ENCODE data around the gene GMPPB.
"Not testable (repeated sequence)": the region's sequence is repeated elsewhere in the genome, so short reads cannot be mapped to it uniquely, and the experiment has no call there.

The GMPPB gene

GRCh38 chr3:49712631-49713317, 11.0 kb downstream of the GMPPB start:
- DNase-seq = no peak

- DNase-seq = no peak
Observed at GRCh38 chr3:49712166-49712565, 11.6 kb downstream of the GMPPB start.

DNA sequence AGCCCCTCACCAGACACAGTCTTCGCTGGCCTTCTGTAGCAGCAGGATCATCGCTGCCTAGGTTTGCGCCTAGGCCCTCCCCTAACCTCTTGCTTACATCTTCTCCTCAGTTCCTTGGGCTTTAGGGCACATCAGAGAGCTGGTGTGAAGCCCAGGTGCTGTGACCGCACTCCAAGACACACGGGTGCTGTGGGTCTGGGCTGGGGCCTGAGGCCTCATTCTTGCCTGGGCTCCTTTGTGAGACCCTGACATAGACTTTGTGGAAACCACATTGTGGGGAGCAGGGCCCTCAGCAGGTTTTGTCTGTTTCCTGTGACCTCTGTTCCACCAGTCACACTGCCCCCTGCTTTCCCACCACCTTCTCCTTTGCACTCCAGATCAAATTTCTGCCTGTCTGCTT, 12.3 kb downstream of the GMPPB start:
- DNase-seq = no peak

- no peak for DNase-seq
Observed at GRCh38 chr3:49709852-49710251, 13.9 kb downstream of the GMPPB start.

GRCh38 chr3:49707113-49707480, 16.7 kb downstream of the GMPPB start:
- no peak for DNase-seq

GRCh38 chr3:49706456-49707112, 17.2 kb downstream of the GMPPB start:
- no peak for DNase-seq

DNA sequence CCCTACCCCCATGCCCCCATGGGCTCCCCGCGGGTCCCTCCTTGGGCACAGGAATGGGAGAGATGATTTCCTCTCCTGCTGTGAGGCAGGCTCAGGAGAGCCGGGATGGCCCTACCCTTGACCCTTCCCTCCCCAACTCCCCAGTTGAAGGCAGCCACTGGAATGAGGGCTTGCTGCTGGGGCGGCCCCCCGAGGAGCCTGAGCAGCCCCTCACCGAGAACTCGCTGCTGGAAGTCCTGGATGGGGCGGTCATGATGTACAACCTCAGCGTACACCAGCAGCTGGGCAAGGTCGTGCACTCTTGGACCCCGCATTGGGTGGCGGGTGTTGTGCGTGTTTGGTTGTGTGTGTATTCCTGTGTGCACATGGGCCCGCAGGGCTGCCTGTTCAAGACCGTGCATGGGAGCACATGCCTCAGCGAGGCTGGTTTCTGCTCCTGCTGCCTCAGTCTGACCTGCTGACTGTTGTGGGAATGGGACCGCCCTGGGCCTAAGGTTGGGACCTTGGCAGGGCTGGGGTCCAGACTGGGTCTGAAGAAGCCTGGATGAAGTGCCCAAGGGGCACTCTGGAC, 18.3 kb downstream of the GMPPB start:
- DNase-seq = no peak

GRCh38 chr3:49704629-49705028, 19.1 kb downstream of the GMPPB start:
- no peak for DNase-seq

DNA sequence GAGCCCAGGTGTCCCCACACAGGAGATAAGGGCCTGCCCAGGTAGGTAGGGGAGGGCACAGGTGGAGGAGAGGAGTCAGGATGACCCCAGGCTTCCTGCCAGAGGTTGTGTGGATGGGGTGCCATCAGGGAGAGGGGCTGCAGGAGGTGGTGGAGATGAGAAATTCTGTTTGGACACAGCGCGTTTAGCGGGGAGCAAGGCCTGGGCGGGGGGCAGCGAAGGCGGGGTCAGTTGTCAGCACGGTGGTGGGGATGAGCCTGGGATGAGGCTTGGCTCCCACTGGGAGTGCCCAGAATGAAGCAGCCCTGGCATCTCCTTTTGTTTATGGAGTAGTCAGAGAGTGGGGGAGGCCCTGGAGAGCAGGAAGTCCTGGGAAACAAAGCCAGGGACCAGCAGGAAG, 19.8 kb downstream of the GMPPB start:
- DNase-seq = no peak

GRCh38 chr3:49703443-49703927, 20.3 kb downstream of the GMPPB start:
- DNase-seq = no peak

GRCh38 chr3:49702672-49703071, 21.1 kb downstream of the GMPPB start:
- no peak for DNase-seq

DNA sequence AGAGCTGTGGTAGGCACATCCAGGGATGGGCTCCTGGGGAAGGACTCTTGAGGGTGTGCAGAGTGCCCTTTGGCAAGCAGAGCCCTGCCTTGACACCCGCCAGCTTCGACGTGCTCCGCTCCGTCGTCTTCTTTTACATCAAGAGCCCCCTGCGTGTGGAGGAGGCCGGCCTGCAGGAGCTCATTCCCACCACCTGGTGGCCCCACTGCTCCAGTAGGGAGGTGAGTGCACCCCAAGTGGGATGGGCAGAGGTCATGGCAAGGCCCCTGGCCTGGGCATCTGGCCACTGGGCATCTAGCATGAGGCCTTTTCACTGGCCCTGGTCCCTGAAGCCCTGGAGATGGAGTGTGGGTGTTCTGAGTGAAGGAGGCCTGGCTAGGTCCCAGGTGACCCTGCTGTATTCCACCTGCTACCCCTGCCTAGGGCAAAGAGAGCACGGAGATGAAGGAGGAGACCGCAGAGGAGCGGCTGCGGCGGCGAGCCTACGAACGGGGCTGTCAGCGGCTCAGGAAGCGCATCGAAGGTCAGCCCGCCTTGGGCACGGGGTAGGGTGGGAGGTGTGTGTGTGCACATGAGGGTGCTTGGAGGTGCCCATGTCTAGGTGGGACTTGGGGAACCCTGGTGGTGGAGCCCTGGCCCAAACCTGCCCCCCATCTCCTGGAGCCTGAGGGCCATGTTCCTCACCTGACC, 22.2 kb downstream of the GMPPB start:
- DNase-seq = no peak

DNA sequence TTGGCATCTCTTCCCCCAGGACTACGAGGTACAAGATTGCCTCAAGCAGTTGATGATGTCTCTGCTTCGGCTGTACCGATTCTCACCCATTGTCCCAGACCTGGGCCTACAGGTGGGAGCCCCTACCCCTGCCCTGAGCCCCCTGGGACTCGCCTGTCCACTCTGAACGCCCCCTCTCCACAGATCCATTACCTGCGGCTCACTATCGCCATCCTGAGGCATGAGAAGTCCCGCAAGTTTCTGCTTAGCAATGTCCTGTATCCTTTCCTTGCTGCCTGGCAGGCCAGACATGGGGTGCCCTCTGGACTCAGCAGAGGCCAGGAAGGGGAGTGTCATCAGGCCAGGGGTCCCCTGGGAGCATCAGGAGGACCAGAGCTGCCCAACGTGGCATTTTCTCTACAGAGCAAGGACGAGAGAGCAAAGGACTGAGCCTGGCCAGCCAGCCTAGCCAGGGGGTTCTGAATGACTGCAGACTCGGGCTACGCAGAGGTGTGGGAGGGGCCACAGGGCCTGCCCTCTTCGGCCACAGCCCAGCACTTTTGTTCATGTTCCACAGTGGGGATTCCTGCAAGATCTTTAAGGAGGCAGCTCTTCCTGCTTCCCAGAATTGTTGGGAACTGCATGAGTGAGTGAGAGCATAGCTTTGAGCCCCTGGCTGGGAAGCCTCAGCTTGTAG, 23.2 kb downstream of the GMPPB start:
- no peak for DNase-seq

- DNase-seq = no peak
Observed at GRCh38 chr3:49700014-49700413, 23.7 kb downstream of the GMPPB start.

- DNase-seq = no peak
Observed at GRCh38 chr3:49699281-49699979, 24.3 kb downstream of the GMPPB start.

- DNase-seq = not testable (repeated sequence)
Observed at GRCh38 chr3:49695350-49696015, 28.3 kb downstream of the GMPPB start.

DNA sequence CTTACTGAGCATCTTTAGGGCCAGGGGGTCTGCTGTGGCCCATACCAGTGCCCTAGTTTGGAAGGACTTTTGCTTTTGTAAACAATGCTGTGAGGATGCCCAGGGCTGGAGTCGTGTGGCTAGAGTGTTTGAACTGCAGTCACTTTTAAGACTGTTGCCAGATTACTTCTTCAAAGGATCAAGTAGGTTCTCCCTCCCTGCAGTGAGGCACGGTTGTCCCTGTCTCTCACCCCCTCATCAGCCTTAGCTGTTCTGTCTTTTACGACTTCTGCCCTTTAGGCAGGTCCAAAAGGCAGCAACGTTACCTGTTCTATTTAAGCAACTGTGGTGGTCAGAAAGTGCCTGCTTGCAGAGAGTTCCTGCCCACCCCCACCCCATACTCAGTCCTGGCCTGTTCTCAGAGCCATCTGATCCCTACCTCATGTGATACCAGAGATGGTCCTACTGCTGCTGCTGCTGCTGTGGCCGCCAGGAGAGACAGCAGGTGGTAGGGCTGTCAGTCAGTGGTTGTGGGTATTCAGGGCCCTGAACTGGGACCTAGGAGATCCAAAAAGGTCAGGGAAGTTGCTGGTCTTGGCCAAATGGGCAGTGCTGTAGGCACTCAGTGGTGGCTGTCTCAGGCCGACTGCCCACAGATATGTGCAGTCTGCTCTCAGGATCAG, 29.2 kb downstream of the GMPPB start:
- not testable (repeated sequence) for DNase-seq

DNA sequence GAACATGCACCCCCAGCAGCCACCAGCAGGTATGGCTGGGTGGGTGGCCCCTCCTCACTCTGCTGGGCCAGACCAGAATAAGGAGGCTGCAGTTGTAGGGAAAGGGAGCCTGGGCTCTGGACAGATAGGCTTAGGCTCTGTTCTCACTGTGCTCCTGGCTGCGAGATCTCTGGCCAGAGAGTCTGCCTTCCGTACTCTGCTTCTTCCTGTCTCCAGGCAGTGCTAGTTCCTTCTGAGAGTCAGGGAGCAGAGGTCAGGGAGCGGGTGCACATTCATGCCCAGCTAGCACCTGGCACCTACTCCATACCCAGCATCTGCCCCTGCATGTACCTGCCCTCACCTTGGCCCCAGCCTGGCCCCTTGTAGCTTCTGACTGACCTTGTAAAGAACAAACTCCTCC, 32.3 kb downstream of the GMPPB start:
- DNase-seq = not testable (repeated sequence)

DNA sequence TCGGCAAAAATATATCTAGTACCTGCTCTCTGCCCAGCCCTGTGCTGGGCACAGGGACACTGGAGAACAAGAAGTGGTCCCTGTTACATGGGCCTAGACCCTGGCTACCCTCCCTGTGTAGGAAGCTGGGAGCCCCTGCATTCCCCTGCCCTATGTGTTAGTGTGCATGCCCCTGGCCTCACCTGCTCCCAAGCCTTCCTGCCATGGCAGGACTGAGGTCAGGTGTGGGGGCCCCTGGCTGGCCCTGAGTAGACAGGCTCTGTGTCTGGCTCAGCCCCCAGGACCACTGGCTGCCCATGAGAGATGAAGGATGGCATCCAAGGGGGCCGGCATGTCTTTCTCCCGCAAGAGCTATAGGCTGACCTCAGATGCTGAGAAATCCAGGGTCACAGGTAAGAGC, 32.9 kb downstream of the GMPPB start:
- not testable (repeated sequence) for DNase-seq

- DNase-seq = not testable (repeated sequence)
Observed at GRCh38 chr3:49689908-49690624, 33.7 kb downstream of the GMPPB start.

Data from NCI-H187 (cell line).